ENCODE results near the gene TDRD12. TPM values are rescaled to one million over a fixed set of nuclear protein-coding genes. Genes with fewer than 3 reads are reported as not detected.
A peak's percentile ranks its signal among the peaks of the same experiment; 100 is the strongest.

Gene TDRD12
- total and polyA plus RNA-seq, 2 experiments from 2014 or later: 0.68 to 2.8 TPM

DNA sequence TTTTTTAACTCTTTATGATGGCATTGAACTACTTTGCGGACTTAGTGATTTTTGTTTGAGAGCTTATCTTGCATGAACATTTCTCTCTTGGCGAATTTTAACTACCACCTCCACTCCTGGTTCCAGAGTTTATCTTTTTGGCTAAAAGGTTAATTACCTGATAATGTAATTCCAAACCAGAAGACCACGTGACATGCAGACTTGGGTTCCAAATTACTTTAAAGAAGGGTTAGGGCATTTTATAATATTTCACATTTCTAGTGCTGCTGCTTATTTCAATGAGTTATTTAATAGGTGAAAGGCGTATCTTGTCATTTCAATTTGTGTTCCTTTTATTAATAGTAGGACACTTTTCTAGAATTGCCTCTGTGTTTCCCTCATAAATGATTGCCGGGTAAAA, 52.0 kb downstream of the TDRD12 start:
- Mint-ChIP-seq H3K36me3 (ENCODE audit: low read depth) (no peaks in the 10 kb centered on the region), H3K4me1 (no peaks in the 10 kb centered on the region), H3K27ac (no peak overlapping the region), H3K9me3 (no peaks in the 10 kb centered on the region), H3K4me3 (no peak overlapping the region), H3K27me3 (ENCODE audit: insufficient read depth, low read depth, poor library complexity) (peaks cover 2% of the 10 kb centered on the region)
- no peak overlapping the region for H3K27ac ChIP-seq (ENCODE audit: low read depth)
- no peak for ATAC-seq
- no peaks in the 10 kb centered on the region for H3K36me3 ChIP-seq (ENCODE audit: insufficient read depth)
- H3K4me2 ChIP-seq: no peak overlapping the region
- H2AFZ ChIP-seq: 0 out of 2 replicates have a peak overlapping the region, but pooled peaks have one; percentile 74
- no peaks in the 10 kb centered on the region for H3K4me1 ChIP-seq (ENCODE audit: insufficient read depth)
- TF ChIP-seq ZNF331 (CRISPR knock-in tag; IDR thresholded peaks at IDR 0.05; ENCODE audit: low read depth) (no peak), ZNF114 (CRISPR knock-in tag; IDR thresholded peaks at IDR 0.05) (no peak), POLR2AphosphoS5 (IDR thresholded peaks at IDR 0.05; ENCODE audit: low read depth) (no peak), JUNB (IDR thresholded peaks at IDR 0.05; ENCODE audit: unreplicated experiment) (no peak), NANOG (IDR thresholded peaks at IDR 0.05; ENCODE audit: borderline replicate concordance) (no peak), EZH2phosphoT487 (IDR thresholded peaks at IDR 0.05; ENCODE audit: unreplicated experiment) (no peak)
- TF ChIP-seq, protein P1, sequence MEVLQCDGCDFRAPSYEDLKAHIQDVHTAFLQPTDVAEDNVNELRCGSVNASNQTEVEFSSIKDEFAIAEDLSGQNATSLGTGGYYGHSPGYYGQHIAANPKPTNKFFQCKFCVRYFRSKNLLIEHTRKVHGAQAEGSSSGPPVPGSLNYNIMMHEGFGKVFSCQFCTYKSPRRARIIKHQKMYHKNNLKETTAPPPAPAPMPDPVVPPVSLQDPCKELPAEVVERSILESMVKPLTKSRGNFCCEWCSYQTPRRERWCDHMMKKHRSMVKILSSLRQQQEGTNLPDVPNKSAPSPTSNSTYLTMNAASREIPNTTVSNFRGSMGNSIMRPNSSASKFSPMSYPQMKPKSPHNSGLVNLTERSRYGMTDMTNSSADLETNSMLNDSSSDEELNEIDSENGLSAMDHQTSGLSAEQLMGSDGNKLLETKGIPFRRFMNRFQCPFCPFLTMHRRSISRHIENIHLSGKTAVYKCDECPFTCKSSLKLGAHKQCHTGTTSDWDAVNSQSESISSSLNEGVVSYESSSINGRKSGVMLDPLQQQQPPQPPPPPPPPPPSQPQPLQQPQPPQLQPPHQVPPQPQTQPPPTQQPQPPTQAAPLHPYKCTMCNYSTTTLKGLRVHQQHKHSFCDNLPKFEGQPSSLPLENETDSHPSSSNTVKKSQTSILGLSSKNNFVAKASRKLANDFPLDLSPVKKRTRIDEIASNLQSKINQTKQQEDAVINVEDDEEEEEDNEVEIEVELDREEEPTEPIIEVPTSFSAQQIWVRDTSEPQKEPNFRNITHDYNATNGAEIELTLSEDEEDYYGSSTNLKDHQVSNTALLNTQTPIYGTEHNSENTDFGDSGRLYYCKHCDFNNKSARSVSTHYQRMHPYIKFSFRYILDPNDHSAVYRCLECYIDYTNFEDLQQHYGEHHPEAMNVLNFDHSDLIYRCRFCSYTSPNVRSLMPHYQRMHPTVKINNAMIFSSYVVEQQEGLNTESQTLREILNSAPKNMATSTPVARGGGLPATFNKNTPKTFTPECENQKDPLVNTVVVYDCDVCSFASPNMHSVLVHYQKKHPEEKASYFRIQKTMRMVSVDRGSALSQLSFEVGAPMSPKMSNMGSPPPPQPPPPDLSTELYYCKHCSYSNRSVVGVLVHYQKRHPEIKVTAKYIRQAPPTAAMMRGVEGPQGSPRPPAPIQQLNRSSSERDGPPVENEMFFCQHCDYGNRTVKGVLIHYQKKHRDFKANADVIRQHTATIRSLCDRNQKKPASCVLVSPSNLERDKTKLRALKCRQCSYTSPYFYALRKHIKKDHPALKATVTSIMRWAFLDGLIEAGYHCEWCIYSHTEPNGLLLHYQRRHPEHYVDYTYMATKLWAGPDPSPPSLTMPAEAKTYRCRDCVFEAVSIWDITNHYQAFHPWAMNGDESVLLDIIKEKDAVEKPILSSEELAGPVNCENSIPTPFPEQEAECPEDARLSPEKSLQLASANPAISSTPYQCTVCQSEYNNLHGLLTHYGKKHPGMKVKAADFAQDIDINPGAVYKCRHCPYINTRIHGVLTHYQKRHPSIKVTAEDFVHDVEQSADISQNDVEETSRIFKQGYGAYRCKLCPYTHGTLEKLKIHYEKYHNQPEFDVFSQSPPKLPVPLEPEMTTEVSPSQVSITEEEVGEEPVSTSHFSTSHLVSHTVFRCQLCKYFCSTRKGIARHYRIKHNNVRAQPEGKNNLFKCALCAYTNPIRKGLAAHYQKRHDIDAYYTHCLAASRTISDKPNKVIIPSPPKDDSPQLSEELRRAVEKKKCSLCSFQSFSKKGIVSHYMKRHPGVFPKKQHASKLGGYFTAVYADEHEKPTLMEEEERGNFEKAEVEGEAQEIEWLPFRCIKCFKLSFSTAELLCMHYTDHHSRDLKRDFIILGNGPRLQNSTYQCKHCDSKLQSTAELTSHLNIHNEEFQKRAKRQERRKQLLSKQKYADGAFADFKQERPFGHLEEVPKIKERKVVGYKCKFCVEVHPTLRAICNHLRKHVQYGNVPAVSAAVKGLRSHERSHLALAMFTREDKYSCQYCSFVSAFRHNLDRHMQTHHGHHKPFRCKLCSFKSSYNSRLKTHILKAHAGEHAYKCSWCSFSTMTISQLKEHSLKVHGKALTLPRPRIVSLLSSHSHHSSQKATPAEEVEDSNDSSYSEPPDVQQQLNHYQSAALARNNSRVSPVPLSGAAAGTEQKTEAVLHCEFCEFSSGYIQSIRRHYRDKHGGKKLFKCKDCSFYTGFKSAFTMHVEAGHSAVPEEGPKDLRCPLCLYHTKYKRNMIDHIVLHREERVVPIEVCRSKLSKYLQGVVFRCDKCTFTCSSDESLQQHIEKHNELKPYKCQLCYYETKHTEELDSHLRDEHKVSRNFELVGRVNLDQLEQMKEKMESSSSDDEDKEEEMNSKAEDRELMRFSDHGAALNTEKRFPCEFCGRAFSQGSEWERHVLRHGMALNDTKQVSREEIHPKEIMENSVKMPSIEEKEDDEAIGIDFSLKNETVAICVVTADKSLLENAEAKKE (CRISPR knock-in tag; IDR thresholded peaks at IDR 0.05): no peak
- TF ChIP-seq, protein P2, sequence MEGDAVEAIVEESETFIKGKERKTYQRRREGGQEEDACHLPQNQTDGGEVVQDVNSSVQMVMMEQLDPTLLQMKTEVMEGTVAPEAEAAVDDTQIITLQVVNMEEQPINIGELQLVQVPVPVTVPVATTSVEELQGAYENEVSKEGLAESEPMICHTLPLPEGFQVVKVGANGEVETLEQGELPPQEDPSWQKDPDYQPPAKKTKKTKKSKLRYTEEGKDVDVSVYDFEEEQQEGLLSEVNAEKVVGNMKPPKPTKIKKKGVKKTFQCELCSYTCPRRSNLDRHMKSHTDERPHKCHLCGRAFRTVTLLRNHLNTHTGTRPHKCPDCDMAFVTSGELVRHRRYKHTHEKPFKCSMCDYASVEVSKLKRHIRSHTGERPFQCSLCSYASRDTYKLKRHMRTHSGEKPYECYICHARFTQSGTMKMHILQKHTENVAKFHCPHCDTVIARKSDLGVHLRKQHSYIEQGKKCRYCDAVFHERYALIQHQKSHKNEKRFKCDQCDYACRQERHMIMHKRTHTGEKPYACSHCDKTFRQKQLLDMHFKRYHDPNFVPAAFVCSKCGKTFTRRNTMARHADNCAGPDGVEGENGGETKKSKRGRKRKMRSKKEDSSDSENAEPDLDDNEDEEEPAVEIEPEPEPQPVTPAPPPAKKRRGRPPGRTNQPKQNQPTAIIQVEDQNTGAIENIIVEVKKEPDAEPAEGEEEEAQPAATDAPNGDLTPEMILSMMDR (conservative IDR thresholded peaks at IDR 0.05; ENCODE audit: low read depth in 2 of 2): no peak
- TF ChIP-seq, protein P3, sequence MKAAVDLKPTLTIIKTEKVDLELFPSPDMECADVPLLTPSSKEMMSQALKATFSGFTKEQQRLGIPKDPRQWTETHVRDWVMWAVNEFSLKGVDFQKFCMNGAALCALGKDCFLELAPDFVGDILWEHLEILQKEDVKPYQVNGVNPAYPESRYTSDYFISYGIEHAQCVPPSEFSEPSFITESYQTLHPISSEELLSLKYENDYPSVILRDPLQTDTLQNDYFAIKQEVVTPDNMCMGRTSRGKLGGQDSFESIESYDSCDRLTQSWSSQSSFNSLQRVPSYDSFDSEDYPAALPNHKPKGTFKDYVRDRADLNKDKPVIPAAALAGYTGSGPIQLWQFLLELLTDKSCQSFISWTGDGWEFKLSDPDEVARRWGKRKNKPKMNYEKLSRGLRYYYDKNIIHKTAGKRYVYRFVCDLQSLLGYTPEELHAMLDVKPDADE (IDR thresholded peaks at IDR 0.05): no peak
- H4K20me1 ChIP-seq (replicated peaks; ENCODE audit: insufficient read depth): no peaks in the 10 kb centered on the region
- DNase-seq (ENCODE audit: low spot score): no peak
- H3K27me3 ChIP-seq (ENCODE audit: insufficient read depth): no peaks in the 10 kb centered on the region
- no peaks in the 10 kb centered on the region for H3F3A ChIP-seq (replicated peaks; ENCODE audit: low read depth)
- H3K9me2 ChIP-seq (ENCODE audit: insufficient read depth): no peaks in the 10 kb centered on the region
- no peak overlapping the region for H3K4me3 ChIP-seq
- no peaks in the 10 kb centered on the region for H3K79me2 ChIP-seq (replicated peaks; ENCODE audit: insufficient read depth)
